Mononuclear cell (primary cell): ENCODE measurements around the gene HSPA8. TPM values are rescaled to one million over a fixed set of nuclear protein-coding genes. Genes with fewer than 3 reads are reported as not detected.
"Not testable (repeated sequence)": the region's sequence is repeated elsewhere in the genome, so short reads cannot be mapped to it uniquely, and the experiment has no call there.

Experiments used
- H3K27me3 ChIP-seq: 2 replicates; pipeline ENCODE4 v1.6.0; 2011; ENCODE audit warnings: low read length, control low read depth; ENCODE audit not compliant: insufficient read depth
- H3K4me1 ChIP-seq: 2 replicates; pipeline ENCODE4 v1.5.1; 2011; ENCODE audit warnings: mild to moderate bottlenecking, low read length, control low read depth; ENCODE audit not compliant: insufficient read depth
- H3K4me3 ChIP-seq: 2 replicates; pipeline ENCODE4 v1.5.1; 2011; ENCODE audit warnings: mild to moderate bottlenecking, low read length, moderate library complexity
- H3K9me3 ChIP-seq: 2 replicates; pipeline ENCODE4 v1.5.1; 2011; ENCODE audit warnings: low read depth, mild to moderate bottlenecking, control low read depth, low read length
- total RNA-seq: library from RNA; depleted of rRNA; stranded (reverse); fragments of >200 nt; gene quantifications from one replicate; pipeline ENCODE4 v1.2.3, GENCODE V29; 2012

The HSPA8 gene
- 1,405 TPM for total RNA-seq

DNA sequence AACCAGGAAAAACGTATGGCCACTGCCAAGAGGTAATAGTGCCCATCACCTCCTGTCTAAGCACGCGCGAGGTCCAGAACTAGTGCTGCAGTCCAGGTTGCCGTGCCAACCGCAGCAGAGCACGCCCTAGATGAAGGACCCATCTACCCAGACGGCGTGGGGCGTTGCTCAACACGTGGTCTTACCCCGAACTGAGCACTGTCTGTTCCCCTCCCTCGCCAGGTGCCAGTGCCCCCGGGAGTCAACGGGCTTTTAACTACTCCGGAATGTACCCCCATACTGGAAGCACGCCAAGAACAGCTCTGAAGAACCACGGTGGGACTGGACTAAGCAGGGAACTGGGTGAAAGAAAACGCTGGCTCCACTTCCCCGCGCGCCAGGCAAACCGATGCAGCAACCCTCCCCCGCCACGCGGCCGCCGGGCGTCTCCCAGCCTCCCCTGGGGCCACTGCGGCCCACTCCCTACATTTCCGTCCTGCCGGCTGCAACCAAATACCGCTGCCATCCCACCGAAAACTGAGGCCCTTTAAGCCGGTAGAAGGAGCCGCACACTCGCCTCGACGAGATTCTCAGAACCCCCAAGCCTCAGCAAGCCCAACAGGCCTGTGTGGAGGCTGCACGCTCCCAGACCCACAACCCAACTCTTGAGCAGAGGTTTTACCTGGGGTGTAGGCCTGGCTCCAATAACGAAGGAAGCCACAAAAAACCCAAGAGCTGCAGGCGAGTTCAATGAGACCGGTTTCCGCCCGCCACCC lies at the start of gene HSPA8:
Gene HSPA8, minus strand, starts transcription at position 734 of the 755 bp plus-strand sequence. CDS start 812 bp downstream, outside the sequence.
- H3K4me3 ChIP-seq, result peak within 1 kb of the TSS; percentile 99
- no peaks in the 10 kb centered on the region for H3K9me3 ChIP-seq
- H3K4me1 ChIP-seq, result peaks cover 71% of the 10 kb centered on the region
- no peaks in the 10 kb centered on the region for H3K27me3 ChIP-seq

GRCh38 chr11:123111465-123111864 lies 49.5 kb upstream of the HSPA8 start:
- H3K9me3 ChIP-seq, result no peaks in the 10 kb centered on the region
- no peaks in the 10 kb centered on the region for H3K27me3 ChIP-seq
- H3K4me1 ChIP-seq, result no peaks in the 10 kb centered on the region
- no peak overlapping the region for H3K4me3 ChIP-seq

DNA sequence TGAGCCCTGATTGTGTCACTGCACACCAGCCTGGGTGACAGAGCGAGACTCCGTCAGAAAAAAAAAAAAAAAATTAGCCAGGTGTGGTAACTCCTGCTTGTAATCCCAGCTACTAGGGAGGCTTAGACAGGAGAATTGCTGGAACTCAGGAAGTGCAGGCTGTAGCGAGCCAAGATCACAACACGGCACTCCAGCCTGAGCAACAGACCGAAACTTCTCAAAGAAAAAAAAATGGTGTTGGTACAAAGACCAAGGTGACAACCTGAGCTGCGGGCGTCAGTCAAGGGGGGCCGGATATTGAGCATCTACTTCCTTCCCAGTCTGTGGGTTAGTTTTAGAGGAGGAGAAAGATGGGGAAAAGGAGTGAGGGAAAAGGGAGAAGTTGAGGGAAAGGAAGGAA lies 48.5 kb upstream of the HSPA8 start:
- no peaks in the 10 kb centered on the region for H3K4me1 ChIP-seq
- no peaks in the 10 kb centered on the region for H3K27me3 ChIP-seq
- no peaks in the 10 kb centered on the region for H3K9me3 ChIP-seq
- H3K4me3 ChIP-seq, result no peak overlapping the region

- Histone ChIP-seq H3K27me3 (no peaks in the 10 kb centered on the region), H3K4me1 (no peaks in the 10 kb centered on the region), H3K9me3 (no peaks in the 10 kb centered on the region), H3K4me3 (no peak overlapping the region)
Measured at GRCh38 chr11:123107945-123108495, 46.1 kb upstream of the HSPA8 start.

GRCh38 chr11:123104697-123105096 lies 42.8 kb upstream of the HSPA8 start:
- Histone ChIP-seq H3K4me1 (no peaks in the 10 kb centered on the region), H3K27me3 (no peaks in the 10 kb centered on the region), H3K4me3 (no peak overlapping the region), H3K9me3 (no peaks in the 10 kb centered on the region)

DNA sequence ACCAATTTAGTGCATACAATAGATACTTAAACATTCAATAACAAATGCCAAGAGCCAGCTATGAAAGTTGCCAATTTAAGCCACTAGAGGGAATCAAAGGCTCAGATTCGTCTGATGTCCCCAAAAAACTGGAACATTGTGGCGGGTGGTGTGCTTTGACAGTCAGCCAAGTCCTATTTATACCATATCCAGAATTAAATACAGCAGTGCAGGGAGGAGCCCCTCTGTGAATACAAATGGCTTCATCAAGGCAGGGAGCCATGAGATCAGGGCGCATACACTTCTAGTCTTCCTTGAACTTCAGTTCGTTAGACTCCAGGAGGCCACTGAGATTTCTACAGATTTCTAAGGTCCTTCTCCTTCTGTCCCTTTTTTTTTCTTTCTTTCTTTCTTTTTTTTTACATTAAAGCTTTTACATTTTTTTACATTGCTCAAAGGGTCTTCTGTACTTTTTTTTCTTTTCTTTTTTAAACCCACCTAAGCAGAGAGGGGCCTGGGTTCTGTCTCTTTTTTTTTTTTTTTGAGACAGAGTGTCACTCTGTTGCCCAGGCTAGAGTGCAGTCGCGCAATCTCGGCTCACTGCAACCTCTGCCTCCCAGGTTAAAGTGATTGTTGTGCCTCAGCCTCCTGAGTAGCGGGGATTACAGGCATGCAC lies 41.5 kb upstream of the HSPA8 start:
- H3K27me3 ChIP-seq, result no peaks in the 10 kb centered on the region
- no peaks in the 10 kb centered on the region for H3K9me3 ChIP-seq
- no peaks in the 10 kb centered on the region for H3K4me1 ChIP-seq
- no peak overlapping the region for H3K4me3 ChIP-seq

DNA sequence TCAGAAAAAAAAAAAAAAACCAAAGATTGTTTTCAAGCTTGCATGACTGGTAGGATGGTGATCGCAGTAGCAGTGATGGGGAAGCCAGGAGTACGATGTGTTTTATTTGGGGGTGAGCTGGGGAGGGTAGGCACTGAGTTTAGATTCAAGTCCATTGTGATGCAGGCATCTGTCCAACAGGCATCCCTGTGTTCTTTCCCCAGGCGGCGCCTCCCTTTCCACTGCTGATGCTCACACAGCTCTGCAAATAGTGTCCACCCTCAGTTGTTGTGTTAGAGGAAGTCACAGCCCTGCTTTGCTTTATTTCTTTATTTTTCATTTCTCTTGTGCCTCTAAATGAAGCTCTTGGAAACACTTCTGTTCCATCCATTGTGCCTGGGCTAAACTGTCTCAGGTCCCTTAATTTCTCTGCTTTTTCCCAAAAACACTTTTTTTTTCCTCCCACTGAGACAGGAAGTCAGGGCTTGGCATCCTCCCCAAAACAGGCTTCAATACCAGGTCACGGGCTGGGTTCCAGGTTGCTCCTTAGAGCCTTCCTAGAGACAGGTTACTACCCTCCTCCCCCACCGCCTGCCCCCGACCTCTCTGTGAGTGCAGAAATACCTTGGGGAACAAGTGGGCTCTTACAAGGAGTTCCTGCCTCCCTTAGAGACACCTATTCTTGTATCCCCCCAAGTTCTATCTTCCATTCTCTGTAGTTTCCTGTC lies 38.6 kb upstream of the HSPA8 start:
- H3K4me3 ChIP-seq, result no peak overlapping the region
- no peaks in the 10 kb centered on the region for H3K4me1 ChIP-seq
- H3K27me3 ChIP-seq, result no peaks in the 10 kb centered on the region

GRCh38 chr11:123098990-123099389 lies 37.1 kb upstream of the HSPA8 start:
- Histone ChIP-seq H3K9me3 (no peaks in the 10 kb centered on the region), H3K27me3 (no peaks in the 10 kb centered on the region), H3K4me3 (no peak overlapping the region), H3K4me1 (no peaks in the 10 kb centered on the region)

More for the DNA sequence above, 38.6 kb upstream of the HSPA8 start:
- no peaks in the 10 kb centered on the region for H3K9me3 ChIP-seq

GRCh38 chr11:123093739-123094138 lies 31.8 kb upstream of the HSPA8 start:
- Histone ChIP-seq H3K4me3 (no peak overlapping the region), H3K27me3 (no peaks in the 10 kb centered on the region), H3K9me3 (no peaks in the 10 kb centered on the region), H3K4me1 (no peaks in the 10 kb centered on the region)

- Histone ChIP-seq H3K27me3 (no peaks in the 10 kb centered on the region), H3K9me3 (no peaks in the 10 kb centered on the region), H3K4me3 (no peak overlapping the region), H3K4me1 (peaks cover 11% of the 10 kb centered on the region)
Measured at GRCh38 chr11:123091506-123091905, 29.6 kb upstream of the HSPA8 start.

GRCh38 chr11:123090168-123090567 lies 28.2 kb upstream of the HSPA8 start:
- peaks cover 17% of the 10 kb centered on the region for H3K4me1 ChIP-seq
- not testable (repeated sequence) for H3K9me3 ChIP-seq, H3K27me3 ChIP-seq, H3K4me3 ChIP-seq

- H3K9me3 ChIP-seq, H3K27me3 ChIP-seq, H3K4me3 ChIP-seq: not testable (repeated sequence)
- H3K4me1 ChIP-seq, result peaks cover 18% of the 10 kb centered on the region
Measured at GRCh38 chr11:123088896-123089295, 27.0 kb upstream of the HSPA8 start.

DNA sequence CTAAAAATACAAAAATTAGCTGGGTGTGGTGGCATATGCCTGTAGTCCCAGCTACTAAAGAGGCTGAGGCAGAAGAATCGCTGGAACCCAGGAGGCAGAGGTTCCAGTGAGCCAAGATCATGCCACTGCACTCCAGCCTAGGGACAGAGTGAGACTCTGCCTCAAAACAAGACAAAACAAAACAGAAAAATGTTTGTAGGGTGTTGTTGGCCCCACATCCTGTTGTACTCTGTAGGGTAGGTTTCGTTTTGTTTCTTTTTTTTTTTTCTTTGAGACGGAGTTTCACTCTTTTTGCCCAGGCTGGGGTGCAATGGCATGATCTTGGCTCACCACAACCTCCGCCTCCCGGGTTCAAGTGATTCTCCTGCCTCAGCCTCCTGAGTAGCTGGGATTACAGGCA lies 25.7 kb upstream of the HSPA8 start:
- H3K4me3 ChIP-seq, H3K27me3 ChIP-seq, H3K9me3 ChIP-seq: not testable (repeated sequence)
- peaks cover 23% of the 10 kb centered on the region for H3K4me1 ChIP-seq

DNA sequence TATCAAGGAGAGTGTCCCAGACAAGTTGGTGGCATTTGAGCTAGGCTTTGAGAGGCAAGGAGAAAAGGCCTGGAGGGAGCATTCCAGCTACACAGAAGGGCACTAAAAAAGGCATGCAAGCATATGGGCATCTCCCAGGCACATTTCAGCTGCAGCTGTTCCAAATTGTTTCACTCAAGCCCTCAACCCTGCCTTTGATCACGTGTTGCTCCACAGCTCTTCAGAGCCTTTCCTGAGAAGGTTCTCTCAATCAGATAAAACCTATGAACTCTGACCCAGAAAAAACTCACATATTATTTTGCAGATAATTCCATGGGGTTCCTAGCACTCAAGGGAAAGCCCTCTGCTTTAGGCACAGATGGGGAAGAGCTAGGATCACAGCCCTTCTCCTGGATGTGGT lies 24.4 kb upstream of the HSPA8 start:
- Histone ChIP-seq H3K27me3 (no peaks in the 10 kb centered on the region), H3K4me1 (peaks cover 23% of the 10 kb centered on the region), H3K4me3 (no peak overlapping the region), H3K9me3 (no peaks in the 10 kb centered on the region)

- H3K27me3 ChIP-seq, result no peaks in the 10 kb centered on the region
- H3K4me1 ChIP-seq, result peaks cover 23% of the 10 kb centered on the region
- no peaks in the 10 kb centered on the region for H3K9me3 ChIP-seq
Measured at GRCh38 chr11:123085497-123085896, 23.6 kb upstream of the HSPA8 start.

More at GRCh38 chr11:123085497-123085896, 23.6 kb upstream of the HSPA8 start:
- no peak overlapping the region for H3K4me3 ChIP-seq
